Activated CD4-positive, alpha-beta T cell treated with anti-CD3 and anti-CD28 coated beads, Interleukin-2, amount 50 U/mL, for 1 hour (primary cell): ENCODE measurements around the gene EPHB1.
"Not testable (repeated sequence)": the region's sequence is repeated elsewhere in the genome, so short reads cannot be mapped to it uniquely, and the experiment has no call there.

Experiments used
- DNase-seq: peaks from one replicate; pipeline ENCODE4 v3.0.0-alpha.2; 2020

The EPHB1 gene

GRCh38 chr3:134959516-134959915 is 164.5 kb downstream of the EPHB1 start:
- no peak for DNase-seq

DNA sequence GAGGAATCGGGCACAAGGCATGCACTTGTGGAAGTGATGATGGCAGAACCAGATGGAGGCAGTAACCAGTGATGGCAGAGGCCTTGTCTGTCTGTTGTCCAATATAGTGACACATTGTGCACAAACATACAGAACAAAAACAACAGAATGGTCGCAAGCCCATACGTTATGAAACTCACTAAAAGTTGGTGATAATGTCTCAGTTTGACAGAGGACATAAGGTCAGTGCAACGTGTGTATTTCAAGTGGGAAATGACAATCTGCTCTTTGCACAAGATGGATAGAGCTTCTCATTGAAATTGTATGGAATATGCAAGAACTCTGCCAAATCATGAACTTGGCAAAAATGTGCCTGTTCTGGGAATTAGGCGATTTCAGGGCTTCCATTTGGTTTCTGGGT is 169.2 kb downstream of the EPHB1 start:
- DNase-seq, result no peak

DNA sequence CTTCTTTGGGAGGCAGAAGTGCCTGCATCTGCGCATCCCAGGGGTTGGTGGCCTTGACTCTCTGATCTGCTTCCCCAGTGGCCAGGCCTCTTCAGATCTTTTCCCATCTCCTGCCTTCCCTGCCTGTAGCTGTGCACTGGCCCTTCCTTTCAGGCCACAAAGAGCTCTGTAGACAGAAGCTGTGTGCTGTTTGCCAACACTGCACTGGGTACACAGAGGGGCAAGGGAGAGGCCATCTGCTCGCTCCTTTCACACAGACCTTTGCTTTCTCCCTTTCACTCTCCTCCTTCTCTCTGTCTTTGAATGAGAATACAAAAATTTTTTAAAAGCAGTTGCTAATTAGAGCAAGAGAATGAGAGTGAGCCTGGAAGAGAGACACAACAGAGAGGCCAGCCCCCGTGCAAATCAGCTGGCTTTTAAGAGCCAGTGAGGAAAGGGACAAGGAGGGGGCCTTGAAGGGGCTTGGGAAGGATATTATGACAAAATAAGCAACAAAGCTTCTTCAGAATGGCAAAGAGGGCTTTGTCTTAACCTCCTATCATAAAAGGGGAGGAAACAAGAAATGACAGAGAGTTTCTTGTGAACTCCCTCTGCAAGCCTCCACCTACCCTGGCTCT is 170.9 kb downstream of the EPHB1 start:
- DNase-seq, result no peak

DNA sequence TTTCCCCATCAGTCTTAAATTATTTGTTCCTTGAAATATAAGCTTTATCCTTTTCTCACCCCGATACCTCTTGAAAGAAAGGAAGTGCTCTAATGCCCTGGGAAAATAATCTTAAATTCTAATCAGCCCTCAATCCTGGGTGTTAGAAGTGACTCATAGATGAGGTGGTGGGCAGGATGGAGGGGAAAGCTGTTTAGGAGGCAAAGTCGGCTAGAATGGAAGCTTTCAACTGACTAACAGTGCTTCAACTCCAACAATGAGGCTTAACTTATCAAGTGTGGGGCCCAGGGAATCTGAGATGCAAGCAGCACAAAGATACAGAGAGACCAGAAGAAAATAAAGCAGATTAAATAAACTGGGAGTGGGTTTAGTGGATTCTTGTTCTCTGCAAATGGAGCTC is 175.8 kb downstream of the EPHB1 start:
- DNase-seq, result no peak

GRCh38 chr3:134971306-134971705 is 176.2 kb downstream of the EPHB1 start:
- DNase-seq, result no peak

DNA sequence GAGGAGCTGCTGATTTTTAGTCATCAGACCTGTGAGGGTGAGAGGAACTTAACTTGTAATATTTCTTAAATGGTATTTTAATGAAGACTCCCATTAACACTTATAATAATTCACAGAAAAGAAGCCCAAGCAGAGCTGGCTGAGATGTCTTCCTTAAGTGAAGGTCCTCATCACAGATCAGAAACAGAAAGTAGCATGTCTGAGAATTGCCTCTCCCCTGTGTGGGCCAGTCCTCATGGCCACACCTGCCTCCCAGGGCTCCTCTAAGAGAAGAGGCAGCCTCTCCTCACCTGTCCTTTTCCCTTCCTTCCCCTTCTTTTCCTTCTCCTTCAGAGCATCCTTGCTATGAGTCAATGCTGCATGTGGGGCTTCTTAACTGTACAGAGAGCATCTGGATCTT is 176.8 kb downstream of the EPHB1 start:
- not testable (repeated sequence) for DNase-seq

DNA sequence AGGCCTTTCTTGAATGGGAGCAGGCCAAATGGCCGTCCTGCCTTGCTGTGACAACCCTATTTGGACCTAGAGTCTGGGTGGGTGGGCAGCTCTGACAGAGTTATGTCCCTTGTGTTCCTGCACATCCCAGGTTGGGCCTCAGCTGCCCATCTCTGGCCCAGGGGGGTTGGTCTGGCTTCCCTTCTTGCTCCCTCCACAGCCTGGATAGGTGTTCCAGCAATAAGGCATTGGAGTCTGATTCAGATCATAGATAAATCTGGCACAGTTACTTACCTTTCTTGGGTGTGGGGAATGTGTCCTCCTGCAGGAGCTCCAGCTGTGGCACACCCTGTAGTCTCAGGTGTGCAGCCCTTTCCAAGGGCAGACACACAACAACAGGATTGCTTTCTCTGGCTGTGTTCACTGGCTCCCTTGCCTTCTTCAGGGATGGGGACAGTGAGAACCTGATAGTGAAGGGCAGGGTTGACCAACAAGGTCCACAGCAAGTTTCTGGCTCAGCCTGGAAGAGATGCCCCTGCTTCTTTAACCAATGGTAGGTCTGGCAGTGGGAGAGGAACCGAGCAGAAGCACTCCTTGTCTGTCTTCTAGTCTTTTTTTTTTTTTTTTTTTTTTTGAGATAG is 177.9 kb downstream of the EPHB1 start:
- DNase-seq, result no peak

DNA sequence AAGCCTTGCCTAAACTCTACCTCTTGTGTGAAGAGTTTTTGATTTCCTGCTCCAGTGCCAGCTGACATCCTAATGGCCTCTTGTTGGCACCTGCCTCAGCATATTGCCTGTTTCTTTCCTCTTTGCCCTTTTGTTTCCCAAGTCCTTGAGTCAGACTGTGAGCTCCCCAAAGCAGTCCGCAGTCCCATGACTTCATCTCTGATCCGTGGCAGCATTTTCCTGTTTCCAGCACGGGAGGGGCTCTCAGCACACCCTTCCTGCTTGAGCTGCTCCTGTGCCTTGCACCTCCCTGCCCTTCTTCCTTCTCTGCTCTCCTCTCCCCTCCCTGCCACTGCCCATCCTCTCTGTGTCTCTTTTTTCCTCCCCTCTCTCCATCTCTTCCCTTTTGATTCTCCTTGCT is 179.6 kb downstream of the EPHB1 start:
- no peak for DNase-seq

- no peak for DNase-seq
These were observed 181.9 kb downstream of the EPHB1 start for GRCh38 chr3:134976948-134977347.

GRCh38 chr3:134978658-134979057 is 183.6 kb downstream of the EPHB1 start:
- DNase-seq, result no peak

DNA sequence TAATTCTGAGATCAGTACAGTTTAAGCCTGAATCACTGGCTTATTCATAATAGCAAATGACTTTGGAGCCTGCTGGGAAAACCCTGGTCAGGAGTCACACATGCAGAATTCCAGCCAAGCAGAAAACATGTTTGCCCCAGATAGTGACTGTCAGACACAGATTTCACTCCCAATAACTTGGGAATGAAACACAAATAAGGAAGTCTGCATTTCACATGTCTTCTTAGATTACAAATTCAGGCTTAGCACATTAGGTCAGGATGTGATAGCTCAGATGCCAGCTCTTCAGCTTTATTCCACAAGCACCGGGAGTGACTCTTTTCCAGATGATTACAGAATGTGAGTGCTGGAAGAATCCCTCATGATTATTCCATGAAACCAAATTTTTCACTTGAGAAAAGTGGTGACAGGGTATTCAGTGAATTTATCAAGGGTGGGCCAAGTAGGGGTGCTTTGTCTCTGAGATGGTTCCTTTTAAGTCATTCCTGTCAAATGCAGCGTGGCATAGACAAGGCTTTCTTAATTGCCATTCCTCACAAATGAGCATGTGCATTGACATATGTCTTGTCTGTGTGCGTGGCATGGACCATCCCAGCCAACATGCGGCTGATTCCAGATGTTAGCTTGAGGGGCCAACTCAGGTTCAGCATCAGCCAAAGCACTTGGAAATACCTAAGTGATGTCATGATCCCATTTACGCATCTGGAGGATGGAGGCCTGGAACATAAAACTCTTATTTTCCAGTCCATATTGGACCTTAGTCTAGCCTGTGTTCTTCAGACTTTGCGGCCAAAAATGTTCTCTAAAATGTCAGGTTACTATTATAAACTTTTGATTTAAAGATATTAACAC is 191.0 kb downstream of the EPHB1 start:
- DNase-seq, result no peak

DNA sequence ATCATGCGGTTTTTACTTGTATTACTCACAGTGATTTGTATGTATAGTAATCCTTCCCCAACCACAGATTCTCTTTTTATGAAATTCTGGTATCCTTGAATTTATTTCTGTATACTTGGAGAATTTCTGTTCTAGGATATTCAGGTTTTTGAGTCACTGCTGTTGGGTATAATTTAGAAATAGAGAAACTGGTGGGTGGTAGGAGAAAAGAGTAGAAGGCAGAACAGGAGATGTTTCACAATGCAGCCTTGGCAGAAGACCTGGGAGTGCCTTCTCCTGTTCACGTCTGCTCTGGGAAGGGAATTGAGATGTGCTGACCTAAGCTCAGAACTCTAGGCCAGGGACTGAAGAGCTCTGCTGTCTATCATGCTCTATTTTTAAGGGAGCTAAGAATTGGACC is 193.6 kb downstream of the EPHB1 start:
- DNase-seq, result no peak

GRCh38 chr3:134991003-134991402 is 195.9 kb downstream of the EPHB1 start:
- DNase-seq, result no peak

- DNase-seq, result no peak
These were observed 196.5 kb downstream of the EPHB1 start for GRCh38 chr3:134991472-134992010.

GRCh38 chr3:134992180-134992579 is 197.1 kb downstream of the EPHB1 start:
- DNase-seq, result no peak

GRCh38 chr3:134992586-134992985 is 197.5 kb downstream of the EPHB1 start:
- DNase-seq, result no peak

GRCh38 chr3:134993011-134993410 is 198.0 kb downstream of the EPHB1 start:
- DNase-seq, result no peak

GRCh38 chr3:134998158-134998557 is 203.1 kb downstream of the EPHB1 start:
- DNase-seq, result no peak

DNA sequence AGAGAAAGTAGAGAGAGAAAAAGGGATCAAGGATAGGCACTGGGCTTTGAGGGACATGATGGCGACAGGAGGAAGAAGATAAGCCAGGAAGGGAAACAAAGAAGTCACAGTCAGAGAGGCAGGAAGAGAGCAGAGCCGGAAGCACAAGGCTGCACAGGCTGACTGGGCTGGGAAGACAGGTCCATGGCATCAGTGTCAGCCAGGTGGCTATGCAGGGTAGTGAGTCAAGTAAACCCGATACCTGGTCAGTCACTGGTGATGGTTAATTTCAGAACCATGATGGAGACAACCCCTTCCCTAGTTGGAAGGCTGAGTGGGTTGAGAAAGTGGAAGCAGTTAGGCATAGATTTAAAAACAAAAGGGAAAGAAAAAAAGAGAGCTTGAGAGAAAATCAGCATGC is 203.8 kb downstream of the EPHB1 start:
- DNase-seq, result no peak

DNA sequence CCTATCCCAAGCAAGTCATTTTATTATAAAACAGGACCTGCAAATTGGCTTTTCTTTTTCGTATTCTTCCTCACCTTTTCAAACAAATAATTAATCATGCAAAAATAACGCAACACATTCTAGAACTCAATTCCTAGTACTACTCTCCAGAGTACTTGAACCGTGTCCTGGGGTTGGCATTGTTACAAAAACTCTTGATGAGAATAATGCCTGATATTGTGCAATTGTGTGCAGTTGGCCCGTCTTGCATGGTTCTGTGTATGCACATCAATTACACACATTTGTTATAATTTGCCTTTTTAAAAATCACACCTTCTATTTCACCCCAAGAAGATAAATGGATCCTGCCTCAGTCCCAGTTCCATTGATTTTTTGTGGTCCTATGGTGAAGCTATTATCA is 205.4 kb downstream of the EPHB1 start:
- DNase-seq, result no peak

GRCh38 chr3:135005616-135006015 is 210.6 kb downstream of the EPHB1 start:
- DNase-seq, result not testable (repeated sequence)

- DNase-seq, result no peak
These were observed 212.5 kb downstream of the EPHB1 start for GRCh38 chr3:135007607-135008006.

- no peak for DNase-seq
These were observed 213.3 kb downstream of the EPHB1 start for GRCh38 chr3:135008326-135008725.

DNA sequence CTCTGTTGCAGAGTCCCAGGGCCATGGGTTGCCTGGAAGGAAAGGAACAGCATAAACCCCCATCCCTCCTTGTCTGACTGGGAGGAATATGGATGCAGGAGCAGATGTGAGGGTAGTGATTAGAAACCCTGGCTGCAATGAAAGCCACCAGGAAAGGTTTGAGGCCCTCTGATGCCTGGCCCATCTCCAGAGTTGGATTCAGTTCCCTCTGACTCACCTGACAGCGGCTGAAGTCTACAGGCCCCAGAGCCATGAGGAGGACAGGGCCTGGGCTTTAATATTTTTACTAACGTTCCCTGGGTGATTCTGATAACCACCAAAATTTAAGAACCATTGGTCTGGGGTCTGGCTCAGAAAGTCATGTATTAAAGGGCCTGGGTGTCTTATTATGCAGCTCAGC is 214.0 kb downstream of the EPHB1 start:
- no peak for DNase-seq
